Breast epithelium (tissue), 4 donors: ENCODE measurements around the gene SNAPIN. TPM values are rescaled to one million over a fixed set of nuclear protein-coding genes. Genes with fewer than 3 reads are reported as not detected.
A peak's percentile ranks its signal among the peaks of the same experiment; 100 is the strongest.

Experiments
- DNase-seq, 2 donors: peaks; one replicate each; pipeline ENCODE4 v3.0.0-alpha.2; 2019; ENCODE audit warnings: low spot score in 2 of 2
- H3K27ac ChIP-seq, 2 donors: fragments of 200-600 bp; sonication (generic) in 1 of 2; one replicate each; pipeline ENCODE4 v1.5.1; 2016 to 2019; ENCODE audit warnings: mild to moderate bottlenecking in 1 of 2
- H3K27me3 ChIP-seq, 2 donors: fragments of 200-600 bp; sonication (generic) in 1 of 2; one replicate each; pipeline versions ENCODE4 v1.5.1 to v1.6.0; 2017 to 2019; ENCODE audit warnings: control low read depth in 1 of 2, mild to moderate bottlenecking in 1 of 2
- H3K36me3 ChIP-seq: fragments of 200-600 bp; one replicate; pipeline ENCODE4 v1.5.1; 2019
- H3K4me1 ChIP-seq, 2 donors: fragments of 200-600 bp; sonication (generic); one replicate each; pipeline ENCODE4 v1.5.1; 2016 to 2019; ENCODE audit warnings: control low read depth in 1 of 2
- H3K4me3 ChIP-seq, 3 donors: fragments of 200-600 bp; sonication (generic); 1 replicate in 2 of 3; 2 replicates in 1 of 3; pipeline ENCODE4 v1.5.1; 2016 to 2019; ENCODE audit warnings: mild to moderate bottlenecking in 3 of 3, moderate library complexity in 2 of 3
- H3K9me3 ChIP-seq, 2 donors: fragments of 200-600 bp; sonication (generic) in 1 of 2; one replicate each; pipeline ENCODE4 v1.5.1; 2016 to 2019; ENCODE audit warnings: control low read depth in 1 of 2
- CTCF ChIP-seq, 3 donors: fragments of 450-650 bp; IDR thresholded peaks; one replicate each; pipeline ENCODE4 v1.5.1; 2016 to 2017; ENCODE audit warnings: antibody characterized with exemption in 3 of 3, mild to moderate bottlenecking in 3 of 3, moderate library complexity in 3 of 3
- POLR2A ChIP-seq: fragments of 450-650 bp; IDR thresholded peaks from one replicate; pipeline ENCODE4 v1.6.1; 2016; ENCODE audit warnings: antibody characterized with exemption, mild to moderate bottlenecking, moderate library complexity
- POLR2AphosphoS5 ChIP-seq, 3 donors: sonication (generic); formaldehyde crosslinking; IDR thresholded peaks; one replicate each; pipeline ENCODE4 v1.6.1; 2017; ENCODE audit warnings: antibody characterized with exemption in 3 of 3
- intact Hi-C: fragments of 100-400 bp; cut with DNase I; formaldehyde crosslinking; loops from one replicate; pipeline ENCODE4 v1.15.1; 2023; ENCODE audit warnings: low total_unique reads
- total RNA-seq, 3 donors: library from RNA; depleted of rRNA; stranded (reverse); fragments of >200 nt; gene quantifications; one replicate each; pipeline ENCODE4 v1.1.0, GENCODE V29; 2016

SNAPIN gene
- total RNA-seq, 3 donors from 2014 or later: 43.3 to 70.7 (median 54.2) TPM

GRCh38 chr1:153680120-153680403, 21.6 kb downstream of the SNAPIN start:
- H3K36me3 ChIP-seq: no peaks in the 10 kb centered on the region
- intact Hi-C loops: no loop called here
- no peak for TF ChIP-seq CTCF (IDR thresholded peaks at IDR 0.05)
- peaks cover 0 to 10% of the 10 kb centered on the region in 2 donors for H3K27me3 ChIP-seq
- H3K4me1 ChIP-seq: peaks cover 7 to 10% of the 10 kb centered on the region in 2 donors
- H3K4me3 ChIP-seq: peak overlapping the region; percentile 62 to 92 (median 69)
- H3K9me3 ChIP-seq: no peaks in the 10 kb centered on the region
- DNase-seq: no peak
- peak overlapping the region in 1 of 2 donors; percentile 68 for H3K27ac ChIP-seq

DNA sequence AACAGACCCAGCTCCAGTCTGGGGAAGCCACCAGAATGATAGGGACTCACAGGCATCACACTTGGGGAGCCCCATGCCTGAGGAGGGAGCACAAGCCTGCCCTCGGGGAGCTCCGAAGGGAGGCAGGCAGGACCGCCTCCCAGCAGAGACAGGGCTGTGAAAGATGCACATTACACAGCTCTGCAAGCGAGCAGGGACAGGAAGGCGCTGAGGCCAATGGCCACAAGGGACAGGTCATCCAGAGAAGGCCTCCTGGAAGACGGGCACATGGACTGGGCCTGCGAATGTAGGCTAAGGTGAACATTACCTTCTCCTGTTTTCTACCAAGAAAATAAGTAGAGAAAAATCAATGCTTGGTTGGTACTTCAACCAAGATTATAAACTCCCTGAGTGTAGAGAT, 24.2 kb downstream of the SNAPIN start:
- peaks cover 7 to 10% of the 10 kb centered on the region in 2 donors for H3K4me1 ChIP-seq
- H3K27ac ChIP-seq: no peak overlapping the region
- TF ChIP-seq POLR2AphosphoS5 (IDR thresholded peaks at IDR 0.05) (no peak), POLR2A (no peak), CTCF (IDR thresholded peaks at IDR 0.05) (no peak)
- no peak for DNase-seq
- H3K36me3 ChIP-seq: no peaks in the 10 kb centered on the region
- intact Hi-C loops: no loop called here
- H3K27me3 ChIP-seq: peaks cover 0 to 10% of the 10 kb centered on the region in 2 donors
- no peaks in the 10 kb centered on the region for H3K9me3 ChIP-seq
- no peak overlapping the region for H3K4me3 ChIP-seq

DNA sequence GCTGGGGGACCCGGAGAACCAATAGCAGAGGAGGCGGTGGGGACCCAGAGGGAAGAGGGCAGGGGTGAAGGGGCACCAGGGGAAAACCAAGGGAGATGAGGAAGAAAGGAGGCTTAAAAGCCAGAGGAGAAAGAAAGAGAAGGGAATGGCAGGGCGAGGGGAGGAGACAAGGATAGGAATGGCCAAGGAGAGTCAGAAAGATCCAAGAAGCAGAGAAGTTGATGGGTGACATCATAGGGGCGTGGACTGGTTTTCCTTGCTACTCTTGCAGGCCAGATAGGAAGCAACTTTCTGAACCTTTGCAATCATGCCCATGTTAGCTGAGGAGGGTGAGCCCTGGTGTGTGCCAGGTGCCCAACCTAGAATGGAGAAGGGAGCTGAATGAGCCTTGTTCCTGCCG, 25.4 kb downstream of the SNAPIN start:
- intact Hi-C loops: no loop called here
- no peaks in the 10 kb centered on the region for H3K9me3 ChIP-seq
- no peak for DNase-seq
- H3K36me3 ChIP-seq: no peaks in the 10 kb centered on the region
- H3K4me1 ChIP-seq: peaks cover 0 to 5% of the 10 kb centered on the region in 2 donors
- TF ChIP-seq POLR2A: no peak
- no peak for TF ChIP-seq CTCF (IDR thresholded peaks at IDR 0.05)
- TF ChIP-seq POLR2AphosphoS5 (IDR thresholded peaks at IDR 0.05): no peak
- peaks cover 0 to 8% of the 10 kb centered on the region in 2 donors for H3K27me3 ChIP-seq
- H3K4me3 ChIP-seq: no peak overlapping the region
- no peak overlapping the region for H3K27ac ChIP-seq

DNA sequence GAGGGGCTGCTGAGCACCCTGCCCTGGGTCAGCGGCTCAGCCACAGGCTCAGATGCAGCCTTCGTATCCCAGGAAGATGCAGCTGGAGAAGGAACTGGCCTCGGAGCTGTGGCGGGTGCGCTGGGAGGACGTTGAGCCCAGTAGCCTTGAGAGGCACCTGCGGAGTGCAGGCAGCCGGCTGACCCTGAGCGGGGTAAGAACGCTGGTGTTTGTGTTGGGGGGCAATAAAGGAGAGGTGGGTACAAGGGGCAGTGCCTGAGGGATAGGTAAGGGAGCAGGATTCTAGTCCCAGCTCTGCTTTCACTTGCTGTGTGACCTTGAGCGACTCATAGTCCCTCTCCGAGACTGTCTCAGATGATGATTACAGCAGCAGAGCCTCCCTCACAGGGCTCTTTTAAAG, 26.4 kb downstream of the SNAPIN start:
- H3K36me3 ChIP-seq: no peaks in the 10 kb centered on the region

More for the DNA sequence above, 26.4 kb downstream of the SNAPIN start:
- DNase-seq: no peak
- Histone ChIP-seq H3K27ac (no peak overlapping the region), H3K9me3 (no peaks in the 10 kb centered on the region), H3K4me1 (no peaks in the 10 kb centered on the region), H3K27me3 (no peaks in the 10 kb centered on the region), H3K4me3 (no peak overlapping the region)
- intact Hi-C loops: no loop called here
- no peak for TF ChIP-seq POLR2AphosphoS5 (IDR thresholded peaks at IDR 0.05)
- no peak for TF ChIP-seq POLR2A
- TF ChIP-seq CTCF (IDR thresholded peaks at IDR 0.05): no peak
